CD4-positive, alpha-beta T cell (primary cell): Measurements from ENCODE around the gene CHI3L1. TPM values are rescaled to one million over a fixed set of nuclear protein-coding genes. Genes with fewer than 3 reads are reported as not detected.

ENCODE experiments used
- ATAC-seq: fragments of 200-7000 bp; cut with Tn5 transposase; one replicate; pipeline ENCODE4 v1.10.0; 2022; ENCODE audit warnings: mild to moderate bottlenecking; ENCODE audit not compliant: poor library complexity
- CTCF ChIA-PET: fragments of 350-600 bp; sonication (Branson Sonifier 250); formaldehyde crosslinking; loops from one replicate; lab custom pipeline; 2021; ENCODE audit warnings: antibody characterized with exemption, inconsistent platforms; lab: Charles Lee
- POLR2A ChIA-PET: fragments of 350-600 bp; sonication (Branson Sonifier 250); formaldehyde crosslinking; loops from one replicate; lab custom pipeline; 2021; ENCODE audit warnings: antibody characterized with exemption, inconsistent platforms; lab: Charles Lee
- DNase-seq, 14 experiments: peaks; one replicate each; pipeline ENCODE4 v3.0.0-alpha.2; 2013 to 2020; ENCODE audit warnings: mixed read lengths in 2 of 14
- H3K27ac ChIP-seq, 2 donors: one replicate each; pipeline versions ENCODE4 v1.5.1 to v1.7.0; 2013; ENCODE audit warnings: low read length in 2 of 2, low read depth in 1 of 2, mild to moderate bottlenecking in 1 of 2
- H3K27me3 ChIP-seq, 2 experiments: 1 replicate in 1 of 2; 2 replicates in 1 of 2; pipeline versions ENCODE4 v1.6.1 to v1.7.0; 2013; ENCODE audit warnings: low read length in 2 of 2, control low read depth in 1 of 2, mild to moderate bottlenecking in 1 of 2, moderate library complexity in 1 of 2; ENCODE audit not compliant: insufficient read depth in 2 of 2, control insufficient read depth in 1 of 2
- H3K36me3 ChIP-seq: one replicate; pipeline ENCODE4 v1.6.1; 2013; ENCODE audit warnings: low read length, control low read depth; ENCODE audit not compliant: insufficient read depth
- H3K4me1 ChIP-seq: one replicate; pipeline ENCODE4 v1.6.1; 2013; ENCODE audit warnings: low read length, control low read depth; ENCODE audit not compliant: insufficient read depth
- H3K4me3 ChIP-seq: one replicate; pipeline ENCODE4 v1.5.1; 2013; ENCODE audit warnings: mild to moderate bottlenecking, low read length, moderate library complexity
- H3K9me3 ChIP-seq, 2 experiments: 1 replicate in 1 of 2; 2 replicates in 1 of 2; pipeline versions ENCODE4 v1.6.1 to v1.7.0; 2013; ENCODE audit warnings: low read length in 2 of 2, mild to moderate bottlenecking in 2 of 2, control low read depth in 1 of 2, moderate library complexity in 1 of 2; ENCODE audit not compliant: control insufficient read depth in 1 of 2, insufficient read depth in 1 of 2
- H3K27ac Mint-ChIP-seq: one replicate; pipeline ENCODE4 v1.8.0; 2020; ENCODE audit warnings: mixed read lengths
- H3K27me3 Mint-ChIP-seq: one replicate; pipeline ENCODE4 v1.8.0; 2021; ENCODE audit warnings: mixed read lengths
- H3K36me3 Mint-ChIP-seq: one replicate; pipeline ENCODE4 v1.8.0; 2021; ENCODE audit warnings: low read depth, mixed read lengths
- H3K4me1 Mint-ChIP-seq: one replicate; pipeline ENCODE4 v1.8.0; 2021; ENCODE audit warnings: low read depth, mixed read lengths
- H3K4me3 Mint-ChIP-seq: one replicate; pipeline ENCODE4 v1.8.0; 2020; ENCODE audit warnings: mild to moderate bottlenecking, mixed read lengths
- H3K9me3 Mint-ChIP-seq: one replicate; pipeline ENCODE4 v1.8.0; 2020; ENCODE audit warnings: mixed read lengths
- CTCF ChIP-seq: fragments of 200-600 bp; IDR thresholded peaks from one replicate; pipeline ENCODE4 v1.8.0; 2022; ENCODE audit warnings: antibody characterized with exemption, mild to moderate bottlenecking
- intact Hi-C, 2 experiments: fragments of 100-400 bp; cut with DNase I in 1 of 2; cut with micrococcal nuclease in 1 of 2; formaldehyde crosslinking; loops; one replicate each; pipeline versions ENCODE4 v1.15.1 to v1.9.0; 2023 to 2025; cut with DNase I, micrococcal nuclease
- total RNA-seq, 174 experiments: library from RNA in 2 of 174; stranded (reverse) in 2 of 174; gene quantifications; one replicate each; pipeline ENCODE4 v1.2.3 and lab custom pipeline; 2021 to 2026

Gene CHI3L1
- total RNA-seq, 2 experiments from 2014 or later, result not detected

GRCh38 chr1:203208181-203208580 is 21.7 kb upstream of the CHI3L1 start:
- Histone ChIP-seq H3K36me3 (no peaks in the 10 kb centered on the region), H3K27ac (no peak overlapping the region), H3K4me1 (no peaks in the 10 kb centered on the region), H3K4me3 (no peak overlapping the region), H3K9me3 (no peaks in the 10 kb centered on the region), H3K27me3 (no peaks in the 10 kb centered on the region)
- CTCF ChIA-PET, result no interaction called here
- Mint-ChIP-seq H3K27ac (no peak overlapping the region), H3K36me3 (no peaks in the 10 kb centered on the region), H3K4me1 (no peaks in the 10 kb centered on the region), H3K9me3 (no peaks in the 10 kb centered on the region), H3K27me3 (no peaks in the 10 kb centered on the region), H3K4me3 (no peak overlapping the region)
- no peak for DNase-seq
- ATAC-seq, result no peak
- no peak for TF ChIP-seq CTCF
- POLR2A ChIA-PET, result no interaction called here
- intact Hi-C loops, result loop anchor here in 1 of 2 experiments (5.0 kb wide), 1 partner anchor 1039 kb away; no protein-coding TSS in a partner anchor

- CTCF ChIA-PET, result no interaction called here
- POLR2A ChIA-PET, result no interaction called here
These were observed 21.2 kb upstream of the CHI3L1 start for GRCh38 chr1:203207751-203208150.

GRCh38 chr1:203206129-203206687 is 19.7 kb upstream of the CHI3L1 start:
- CTCF ChIA-PET, result interaction anchor here (0.9 kb wide), 1 partner anchor 10 kb away, joined by 3 read pairs; no protein-coding TSS in a partner anchor
- POLR2A ChIA-PET, result no interaction called here

More at GRCh38 chr1:203207751-203208150, 21.2 kb upstream of the CHI3L1 start:
- intact Hi-C loops, result loop anchor here in 1 of 2 experiments (5.0 kb wide), 1 partner anchor 1040 kb away; no protein-coding TSS in a partner anchor
- H3K9me3 ChIP-seq, result no peaks in the 10 kb centered on the region
- Mint-ChIP-seq H3K36me3 (no peaks in the 10 kb centered on the region), H3K9me3 (no peaks in the 10 kb centered on the region), H3K27ac (no peak overlapping the region), H3K4me1 (no peaks in the 10 kb centered on the region), H3K4me3 (no peak overlapping the region), H3K27me3 (no peaks in the 10 kb centered on the region)
- no peaks in the 10 kb centered on the region for H3K4me1 ChIP-seq
- H3K36me3 ChIP-seq, result no peaks in the 10 kb centered on the region
- no peaks in the 10 kb centered on the region for H3K27me3 ChIP-seq
- DNase-seq (no peak), ATAC-seq (no peak)
- no peak overlapping the region for H3K27ac ChIP-seq
- H3K4me3 ChIP-seq, result no peak overlapping the region
- TF ChIP-seq CTCF, result no peak

More at GRCh38 chr1:203206129-203206687, 19.7 kb upstream of the CHI3L1 start:
- Mint-ChIP-seq H3K4me1 (no peaks in the 10 kb centered on the region), H3K4me3 (no peak overlapping the region), H3K9me3 (no peaks in the 10 kb centered on the region), H3K27me3 (no peaks in the 10 kb centered on the region), H3K36me3 (no peaks in the 10 kb centered on the region), H3K27ac (no peak overlapping the region)
- no peaks in the 10 kb centered on the region for H3K9me3 ChIP-seq
- H3K27me3 ChIP-seq, result no peaks in the 10 kb centered on the region
- H3K36me3 ChIP-seq, result no peaks in the 10 kb centered on the region
- ATAC-seq (no peak), DNase-seq (no peak)
- intact Hi-C loops, result loop anchor here in 1 of 2 experiments (5.0 kb wide), 1 partner anchor 1041 kb away; no protein-coding TSS in a partner anchor
- no peak overlapping the region for H3K4me3 ChIP-seq
- no peak for TF ChIP-seq CTCF
- H3K27ac ChIP-seq, result no peak overlapping the region
- H3K4me1 ChIP-seq, result no peaks in the 10 kb centered on the region
